Measurements from ENCODE around the gene AHNAK.
"Not testable (repeated sequence)": the region's sequence is repeated elsewhere in the genome, so short reads cannot be mapped to it uniquely, and the experiment has no call there.

AHNAK gene

GRCh38 chr11:62400760-62401159 lies 145.8 kb downstream of the AHNAK start:
- no peak for DNase-seq

- DNase-seq = no peak
Measured at GRCh38 chr11:62400281-62400680, 146.3 kb downstream of the AHNAK start.

GRCh38 chr11:62399878-62400266 lies 146.7 kb downstream of the AHNAK start:
- no peak for DNase-seq

GRCh38 chr11:62399172-62399877 lies 147.3 kb downstream of the AHNAK start:
- DNase-seq = no peak

- DNase-seq = peak; percentile 15
Measured at GRCh38 chr11:62398011-62398994, 148.3 kb downstream of the AHNAK start.

GRCh38 chr11:62395885-62396551 lies 150.6 kb downstream of the AHNAK start:
- no peak for DNase-seq

GRCh38 chr11:62394825-62395538 lies 151.6 kb downstream of the AHNAK start:
- peak; percentile 80 for DNase-seq

GRCh38 chr11:62393735-62394134 lies 152.9 kb downstream of the AHNAK start:
- DNase-seq = no peak

- no peak for DNase-seq
Measured at GRCh38 chr11:62393061-62393611, 153.5 kb downstream of the AHNAK start.

- no peak for DNase-seq
Measured at GRCh38 chr11:62392506-62392905, 154.1 kb downstream of the AHNAK start.

- DNase-seq = no peak
Measured at GRCh38 chr11:62391642-62392425, 154.8 kb downstream of the AHNAK start.

- peak; percentile 57 for DNase-seq
Measured at GRCh38 chr11:62390722-62391121, 155.9 kb downstream of the AHNAK start.

- DNase-seq = no peak
Measured at GRCh38 chr11:62390237-62390636, 156.4 kb downstream of the AHNAK start.

- no peak for DNase-seq
Measured at GRCh38 chr11:62388999-62389398, 157.6 kb downstream of the AHNAK start.

GRCh38 chr11:62387381-62387780 lies 159.2 kb downstream of the AHNAK start:
- no peak for DNase-seq

GRCh38 chr11:62386083-62386482 lies 160.5 kb downstream of the AHNAK start:
- not testable (repeated sequence) for DNase-seq

- DNase-seq = no peak
Measured at GRCh38 chr11:62383822-62384221, 162.8 kb downstream of the AHNAK start.

Measured in inflammatory macrophage treated with lipopolysaccharide for 4 hours (primary cell).